T-cell (primary cell): Measurements from ENCODE around the gene MANBA. TPM values are rescaled to one million over a fixed set of nuclear protein-coding genes. Genes with fewer than 3 reads are reported as not detected.

ENCODE experiments used
- ATAC-seq, 4 experiments: fragments of 200-7000 bp in 3 of 4; fragments of 150-1000 bp in 1 of 4; cut with Tn5 transposase; replicated peaks in 1 of 4; 1 replicate in 3 of 4; 2 replicates in 1 of 4; pipeline ENCODE4 v1.10.0; 2021; ENCODE audit warnings: moderate library complexity in 3 of 4, mild to moderate bottlenecking in 2 of 4, moderate number of reproducible peaks in 1 of 4
- CTCF ChIA-PET, 2 donors: fragments of 300-600 bp; sonication (Branson Sonifier 250); formaldehyde crosslinking; loops; one replicate each; lab custom pipeline; 2022; ENCODE audit warnings: antibody characterized with exemption in 2 of 2; lab: Charles Lee
- POLR2A ChIA-PET, 2 donors: fragments of 300-600 bp; sonication (Branson Sonifier 250); formaldehyde crosslinking; loops; one replicate each; lab custom pipeline; 2022; ENCODE audit warnings: antibody characterized with exemption in 2 of 2; lab: Charles Lee
- DNase-seq, 35 experiments: peaks; one replicate each; pipeline versions ENCODE4 v3.0.0 to v3.0.0-alpha.2; 2013 to 2023
- H3K27ac ChIP-seq: one replicate; pipeline ENCODE4 v1.5.1; 2013; ENCODE audit warnings: low read length
- H3K27me3 ChIP-seq, 2 experiments: replicated peaks in 1 of 2; 1 replicate in 1 of 2; 2 replicates in 1 of 2; pipeline versions ENCODE4 v1.6.1 to v1.7.0; 2013; ENCODE audit warnings: low read length in 1 of 2, mixed read lengths in 1 of 2; ENCODE audit not compliant: control insufficient read depth in 2 of 2, insufficient read depth in 2 of 2; ENCODE audit errors: extremely low read depth in 1 of 2
- H3K36me3 ChIP-seq, 2 donors: 1 replicate in 1 of 2; 2 replicates in 1 of 2; pipeline versions ENCODE4 v1.6.1 to v1.7.0; 2013; ENCODE audit warnings: low read length in 1 of 2; ENCODE audit not compliant: control insufficient read depth in 2 of 2, insufficient read depth in 1 of 2; ENCODE audit errors: extremely low read depth in 1 of 2
- H3K4me1 ChIP-seq, 2 experiments: 1 replicate in 1 of 2; 2 replicates in 1 of 2; pipeline versions ENCODE4 v1.6.1 to v1.7.0; 2013; ENCODE audit warnings: low read length in 2 of 2, mixed read lengths in 1 of 2; ENCODE audit not compliant: insufficient read depth in 2 of 2, control insufficient read depth in 1 of 2; ENCODE audit errors: extremely low read depth in 1 of 2
- H3K4me3 ChIP-seq, 2 donors: 1 replicate in 1 of 2; 2 replicates in 1 of 2; pipeline versions ENCODE4 v1.5.1 to v1.7.0; 2013; ENCODE audit warnings: mild to moderate bottlenecking in 2 of 2, low read length in 1 of 2, moderate library complexity in 1 of 2; ENCODE audit not compliant: control insufficient read depth in 1 of 2; ENCODE audit errors: extremely low read depth in 1 of 2
- H3K9me3 ChIP-seq: 2 replicates; pipeline ENCODE4 v1.7.0; 2013
- H3K27ac Mint-ChIP-seq, 2 donors: one replicate each; pipeline ENCODE4 v1.8.0; 2020 to 2021; ENCODE audit warnings: mild to moderate bottlenecking in 2 of 2, mixed read lengths in 2 of 2
- H3K27me3 Mint-ChIP-seq, 2 donors: one replicate each; pipeline ENCODE4 v1.8.0; 2021 to 2022; ENCODE audit warnings: mixed read lengths in 2 of 2
- H3K36me3 Mint-ChIP-seq: one replicate; pipeline ENCODE4 v1.8.0; 2021; ENCODE audit warnings: mixed read lengths
- H3K4me1 Mint-ChIP-seq, 3 donors: one replicate each; pipeline ENCODE4 v1.8.0; 2020 to 2022; ENCODE audit warnings: mixed read lengths in 3 of 3, mild to moderate bottlenecking in 1 of 3
- H3K4me3 Mint-ChIP-seq, 3 donors: one replicate each; pipeline ENCODE4 v1.8.0; 2020 to 2022; ENCODE audit warnings: mild to moderate bottlenecking in 3 of 3, mixed read lengths in 3 of 3, moderate library complexity in 3 of 3
- H3K9me3 Mint-ChIP-seq, 3 donors: one replicate each; pipeline ENCODE4 v1.8.0; 2020 to 2022; ENCODE audit warnings: mixed read lengths in 3 of 3
- WGBS: methylation state at CpG from one replicate; pipeline ENCODE4 v1.1.5; 2013; ENCODE audit warnings: missing lambda C conversion rate; ENCODE audit not compliant: insufficient coverage; 5-methylcytosine and 5-hydroxymethylcytosine counted together
- total RNA-seq, 35 experiments: library from RNA in 6 of 35; stranded (reverse) in 6 of 35; fragments of 120-200 nt in 1 of 35; gene quantifications; one replicate each; pipeline versions ENCODE4 v1.2.1 to v1.2.4 and lab custom pipeline; 2013 to 2026

The MANBA gene
- total RNA-seq, 5 donors from 2014 or later (not counting 1 experiment from before 2014, with no cell fraction given): 20.8 to 27.8 (median 24.2) TPM

- ATAC-seq (peak in 1 of 4 experiments; percentile 10), DNase-seq (no peak)
- ChIA-PET POLR2A (interaction anchor here in 1 of 2 donors (0.9 kb wide), 1 partner anchor 16 kb away, joined by 3 read pairs; no protein-coding TSS in a partner anchor), CTCF (no interaction called here)
- no peaks in the 10 kb centered on the region for H3K4me1 ChIP-seq
- Mint-ChIP-seq H3K27me3 (no peaks in the 10 kb centered on the region), H3K27ac (no peak overlapping the region), H3K9me3 (peaks cover 7 to 20% (median 15%) of the 10 kb centered on the region in 3 donors), H3K4me3 (no peak overlapping the region), H3K36me3 (peaks cover 6% of the 10 kb centered on the region), H3K4me1 (peaks cover 15 to 17% (median 16%) of the 10 kb centered on the region in 3 donors)
- no peak overlapping the region for H3K4me3 ChIP-seq
- no peak overlapping the region for H3K27ac ChIP-seq
- H3K27me3 ChIP-seq: no peaks in the 10 kb centered on the region
- H3K9me3 ChIP-seq: no peaks in the 10 kb centered on the region
- 100% methylated on average over 4 of the region's 7 CpGs for WGBS
- H3K36me3 ChIP-seq: no peaks in the 10 kb centered on the region
Measured at GRCh38 chr4:102787096-102787881, 26.5 kb upstream of the MANBA start.

GRCh38 chr4:102786279-102786678 is 25.5 kb upstream of the MANBA start:
- Mint-ChIP-seq H3K27ac (no peak overlapping the region), H3K27me3 (no peaks in the 10 kb centered on the region), H3K4me3 (no peak overlapping the region), H3K36me3 (no peaks in the 10 kb centered on the region), H3K4me1 (peaks cover 12 to 16% (median 14%) of the 10 kb centered on the region in 3 donors), H3K9me3 (peaks cover 4 to 17% (median 12%) of the 10 kb centered on the region in 3 donors)
- H3K27me3 ChIP-seq: no peaks in the 10 kb centered on the region
- H3K4me3 ChIP-seq: no peak overlapping the region
- no peaks in the 10 kb centered on the region for H3K9me3 ChIP-seq
- POLR2A ChIA-PET: no interaction called here
- no peaks in the 10 kb centered on the region for H3K36me3 ChIP-seq
- no peak for ATAC-seq
- no peaks in the 10 kb centered on the region for H3K4me1 ChIP-seq
- DNase-seq: no peak
- CTCF ChIA-PET: no interaction called here
- H3K27ac ChIP-seq: no peak overlapping the region
- no CpG with 5 or more reads among the region's 1 CpG for WGBS

GRCh38 chr4:102783006-102783405 is 22.2 kb upstream of the MANBA start:
- Histone ChIP-seq H3K27ac (no peak overlapping the region), H3K27me3 (peaks cover 0 to 7% of the 10 kb centered on the region in 2 experiments), H3K9me3 (no peaks in the 10 kb centered on the region), H3K4me3 (no peak overlapping the region), H3K4me1 (no peaks in the 10 kb centered on the region), H3K36me3 (no peaks in the 10 kb centered on the region)
- Mint-ChIP-seq H3K27ac (no peak overlapping the region), H3K4me1 (peaks cover 0 to 4% (median 3%) of the 10 kb centered on the region in 3 donors), H3K9me3 (peaks cover 3 to 4% (median 4%) of the 10 kb centered on the region in 3 donors), H3K27me3 (no peaks in the 10 kb centered on the region), H3K4me3 (no peak overlapping the region), H3K36me3 (no peaks in the 10 kb centered on the region)
- ChIA-PET CTCF (interaction anchor here (0.7 kb wide), 2 partner anchors 212 to 382 kb away, joined by 3 read pairs; no protein-coding TSS in a partner anchor), POLR2A (interaction anchor here (0.7 kb wide), 5 partner anchors 22 to 453 kb away, joined by 4 to 5 read pairs (median 4); partner anchors contain the start of gene MANBA (in 1 of the 2))
- DNase-seq: no peak
- WGBS: no CpG with 5 or more reads among the region's 2 CpGs
- ATAC-seq: no peak

GRCh38 chr4:102781570-102781969 is 20.8 kb upstream of the MANBA start:
- no peaks in the 10 kb centered on the region for H3K36me3 ChIP-seq
- Mint-ChIP-seq H3K27ac (no peak overlapping the region), H3K4me1 (no peaks in the 10 kb centered on the region), H3K9me3 (no peaks in the 10 kb centered on the region), H3K4me3 (no peak overlapping the region), H3K27me3 (peaks cover 0 to 4% of the 10 kb centered on the region in 2 donors), H3K36me3 (no peaks in the 10 kb centered on the region)
- CTCF ChIA-PET: no interaction called here
- H3K27me3 ChIP-seq: peaks cover 0 to 7% of the 10 kb centered on the region in 2 experiments
- no peak for DNase-seq
- H3K27ac ChIP-seq: no peak overlapping the region
- no peaks in the 10 kb centered on the region for H3K4me1 ChIP-seq
- no peak overlapping the region for H3K4me3 ChIP-seq
- ATAC-seq: no peak
- POLR2A ChIA-PET: no interaction called here
- H3K9me3 ChIP-seq: no peaks in the 10 kb centered on the region
- no CpG with 5 or more reads among the region's 1 CpG for WGBS

- 89% methylated on average over 3 of the region's 5 CpGs for WGBS
- H3K36me3 Mint-ChIP-seq: no peaks in the 10 kb centered on the region
Measured at GRCh38 chr4:102780476-102781144, 19.8 kb upstream of the MANBA start.

GRCh38 chr4:102779204-102779603 is 18.4 kb upstream of the MANBA start:
- WGBS: 40% methylated on average over 1 of the region's 4 CpGs
- POLR2A ChIA-PET: interaction anchor here in 1 of 2 donors (0.6 kb wide), 2 partner anchors 37 to 228 kb away, joined by 3 to 8 read pairs; no protein-coding TSS in a partner anchor
- Mint-ChIP-seq H3K4me3 (no peak overlapping the region), H3K9me3 (no peaks in the 10 kb centered on the region), H3K36me3 (no peaks in the 10 kb centered on the region), H3K27ac (no peak overlapping the region), H3K4me1 (no peaks in the 10 kb centered on the region), H3K27me3 (peaks cover 0 to 4% of the 10 kb centered on the region in 2 donors)
- Histone ChIP-seq H3K4me1 (no peaks in the 10 kb centered on the region), H3K9me3 (no peaks in the 10 kb centered on the region), H3K27me3 (peaks cover 0 to 7% of the 10 kb centered on the region in 2 experiments), H3K27ac (no peak overlapping the region), H3K4me3 (no peak overlapping the region), H3K36me3 (no peaks in the 10 kb centered on the region)
- CTCF ChIA-PET: no interaction called here
- ATAC-seq: no peak
- DNase-seq: no peak

More at GRCh38 chr4:102780476-102781144, 19.8 kb upstream of the MANBA start:
- Mint-ChIP-seq H3K27me3 (peaks cover 0 to 4% of the 10 kb centered on the region in 2 donors), H3K4me3 (no peak overlapping the region), H3K27ac (no peak overlapping the region), H3K9me3 (no peaks in the 10 kb centered on the region), H3K4me1 (no peaks in the 10 kb centered on the region)
- Histone ChIP-seq H3K36me3 (no peaks in the 10 kb centered on the region), H3K27ac (no peak overlapping the region), H3K9me3 (no peaks in the 10 kb centered on the region), H3K4me3 (no peak overlapping the region), H3K4me1 (no peaks in the 10 kb centered on the region), H3K27me3 (peaks cover 0 to 7% of the 10 kb centered on the region in 2 experiments)
- POLR2A ChIA-PET: no interaction called here
- CTCF ChIA-PET: no interaction called here
- no peak for DNase-seq
- ATAC-seq: no peak
